T-helper 22 cell (primary cell): ENCODE data around the gene COL10A1.
A peak's percentile ranks its signal among the peaks of the same experiment; 100 is the strongest.
"Not testable (repeated sequence)": the region's sequence is repeated elsewhere in the genome, so short reads cannot be mapped to it uniquely, and the experiment has no call there.

Experiments used
- DNase-seq: peaks from one replicate; pipeline ENCODE4 v3.0.0-alpha.2; 2020; ENCODE audit warnings: low read depth

Gene COL10A1

DNA sequence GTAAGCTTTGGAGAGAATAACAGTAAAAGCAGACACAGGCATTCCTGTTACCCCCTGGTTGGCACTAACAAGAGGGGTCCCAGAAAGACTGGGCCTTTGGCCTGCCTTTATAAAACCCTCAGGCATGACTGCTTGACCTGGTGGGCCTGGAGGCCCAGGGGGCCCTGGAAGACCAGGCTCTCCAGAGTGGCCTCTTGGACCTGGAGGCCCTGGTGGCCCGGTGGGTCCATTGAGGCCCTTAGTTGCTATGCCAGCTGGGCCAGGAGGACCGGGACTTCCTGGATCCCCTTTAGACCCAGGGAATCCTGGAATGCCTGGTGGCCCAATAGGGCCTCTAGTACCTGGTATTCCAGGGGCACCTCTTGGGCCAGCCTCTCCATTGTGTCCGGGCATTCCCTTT lies 5.5 kb downstream of the COL10A1 start:
- DNase-seq, result no peak

DNA sequence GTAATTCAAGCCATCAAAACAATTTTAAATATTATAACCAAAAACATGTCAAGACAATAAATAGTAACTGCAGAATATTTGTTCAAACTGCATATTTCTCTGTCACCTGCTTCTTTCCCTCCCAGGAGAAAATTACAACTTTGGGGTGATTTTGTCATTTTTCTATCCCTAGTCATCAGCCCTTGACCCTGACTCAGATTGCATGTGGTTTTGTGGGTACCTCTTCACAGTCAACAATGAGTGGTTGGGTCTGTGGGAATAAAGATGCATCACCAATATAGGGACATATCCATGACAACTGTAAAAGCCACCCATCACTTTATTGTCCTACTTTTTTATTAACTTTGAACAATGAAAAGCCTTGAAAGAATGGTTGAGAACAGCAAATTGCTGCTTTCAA lies 7.3 kb downstream of the COL10A1 start:
- no peak for DNase-seq

DNA sequence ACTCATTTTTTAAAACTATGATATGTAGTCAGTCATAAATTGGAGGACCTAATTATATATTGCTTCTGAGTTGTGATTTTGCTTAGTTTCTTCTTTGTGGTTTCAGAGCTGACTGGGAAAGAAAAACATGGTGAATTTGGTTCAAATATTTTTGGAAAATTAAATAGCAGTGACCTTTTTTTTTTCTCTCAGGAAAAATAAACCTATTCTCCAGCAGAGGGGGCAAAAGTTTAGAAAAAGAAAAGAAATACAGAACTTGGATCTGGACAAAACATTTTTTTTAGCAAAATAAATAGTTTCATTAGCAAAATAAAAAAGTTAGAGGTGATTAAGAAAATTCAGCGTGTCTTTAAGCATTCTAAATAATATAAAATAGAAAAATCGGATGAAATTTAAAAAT lies 10.2 kb downstream of the COL10A1 start:
- DNase-seq, result no peak

DNA sequence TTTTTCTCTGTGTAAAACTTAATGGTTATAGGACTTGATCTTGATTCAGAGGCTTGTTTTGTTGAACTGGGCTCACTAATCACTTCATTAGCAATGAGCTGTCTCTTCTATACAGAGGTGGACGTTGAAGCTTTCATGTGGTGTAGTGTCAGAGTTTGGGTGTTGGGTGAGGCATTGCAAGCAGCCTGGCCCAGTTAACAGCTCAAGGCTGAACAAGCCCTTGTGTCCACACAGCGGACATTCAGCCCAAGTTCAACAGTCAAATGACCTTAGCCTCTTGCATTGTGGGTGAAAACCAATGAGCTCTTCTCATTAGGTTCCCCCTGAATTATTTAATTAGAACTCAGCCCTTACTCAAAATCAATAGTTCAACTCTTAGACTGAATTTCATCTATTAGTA lies 12.5 kb downstream of the COL10A1 start:
- no peak for DNase-seq

GRCh38 chr6:116111552-116112528 lies 14.1 kb downstream of the COL10A1 start:
- DNase-seq, result no peak

DNA sequence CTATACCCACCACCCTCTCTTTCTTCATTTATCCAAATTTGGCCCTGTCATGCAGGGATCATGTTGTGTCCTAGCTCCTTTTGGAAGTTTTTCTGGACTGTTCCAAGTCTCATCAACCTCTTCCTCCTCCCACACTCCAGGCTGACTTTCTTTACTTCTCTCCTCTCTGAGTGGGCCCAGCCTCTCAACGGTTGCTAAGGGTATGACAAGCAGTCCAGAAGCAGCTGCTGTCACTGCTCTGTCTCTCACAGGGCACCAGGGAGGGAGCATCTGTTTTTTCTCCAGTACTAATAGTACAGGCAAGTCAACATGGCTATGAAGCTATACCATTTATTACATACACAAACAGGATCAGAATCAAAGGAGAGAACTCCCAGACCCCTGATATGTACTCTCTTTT lies 17.1 kb downstream of the COL10A1 start:
- no peak for DNase-seq

DNA sequence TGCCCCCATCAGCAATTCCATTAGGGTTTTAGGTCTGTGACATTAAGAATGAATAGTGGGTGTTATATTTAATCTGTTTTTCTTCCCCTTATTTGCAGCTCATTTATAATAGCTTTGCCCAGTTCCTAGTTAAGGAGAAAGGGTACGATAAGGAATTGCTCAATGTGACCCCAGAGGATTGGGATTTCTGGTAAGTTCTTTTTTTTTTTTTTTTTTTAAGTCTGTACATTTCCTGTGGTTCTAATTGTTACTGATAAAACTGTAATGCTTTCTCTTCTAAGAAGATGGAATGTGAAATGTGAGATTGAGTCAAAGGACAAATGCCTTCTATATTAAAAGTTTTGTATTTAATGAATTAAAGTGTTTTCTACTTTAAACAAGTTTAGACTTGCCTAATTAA lies 19.8 kb downstream of the COL10A1 start:
- no peak for DNase-seq

- DNase-seq, result no peak
Observed at GRCh38 chr6:116105247-116105646, 20.7 kb downstream of the COL10A1 start.

DNA sequence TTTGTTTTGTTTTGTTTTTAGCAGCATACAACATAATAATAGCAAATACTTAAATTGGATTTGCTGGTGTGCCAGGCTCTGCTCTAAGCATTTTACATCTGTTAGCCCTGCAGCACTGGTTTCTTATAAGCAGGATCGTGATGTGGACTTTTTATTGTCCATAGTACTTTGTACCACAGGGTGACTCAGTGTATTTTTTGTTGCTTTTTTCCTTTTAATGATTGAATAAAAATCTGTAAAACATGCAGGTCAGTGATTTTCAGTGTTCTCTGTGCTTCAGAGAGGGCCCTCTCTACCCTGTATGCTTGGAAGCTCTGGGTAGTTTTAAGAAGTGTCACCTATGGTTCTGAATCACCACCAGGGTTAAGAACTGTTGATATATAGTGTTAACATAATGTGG lies 21.3 kb downstream of the COL10A1 start:
- no peak for DNase-seq

- no peak for DNase-seq
Observed at GRCh38 chr6:116102873-116103272, 23.1 kb downstream of the COL10A1 start.

GRCh38 chr6:116101790-116102189 lies 24.1 kb downstream of the COL10A1 start:
- no peak for DNase-seq

DNA sequence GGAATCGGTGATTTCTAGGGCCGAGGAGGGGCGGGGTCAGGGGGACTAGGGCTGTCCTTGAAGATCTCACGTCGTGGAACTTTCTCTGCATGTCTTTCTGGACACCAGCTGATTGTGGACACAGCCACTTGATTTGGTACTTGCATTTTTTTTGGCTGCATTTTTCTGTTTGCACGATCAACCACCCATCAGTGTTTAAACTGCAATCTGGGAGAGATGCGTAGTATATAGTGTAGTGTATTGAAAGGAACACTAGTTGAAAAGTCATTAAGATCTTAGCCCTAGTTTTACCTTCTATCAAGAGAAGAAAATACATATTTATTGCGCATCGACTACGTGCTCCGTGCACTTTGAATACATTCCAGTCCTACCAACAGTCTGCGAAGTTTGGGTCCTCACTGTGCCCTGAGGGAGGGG lies 24.6 kb downstream of the COL10A1 start:
- DNase-seq, result no peak

DNA sequence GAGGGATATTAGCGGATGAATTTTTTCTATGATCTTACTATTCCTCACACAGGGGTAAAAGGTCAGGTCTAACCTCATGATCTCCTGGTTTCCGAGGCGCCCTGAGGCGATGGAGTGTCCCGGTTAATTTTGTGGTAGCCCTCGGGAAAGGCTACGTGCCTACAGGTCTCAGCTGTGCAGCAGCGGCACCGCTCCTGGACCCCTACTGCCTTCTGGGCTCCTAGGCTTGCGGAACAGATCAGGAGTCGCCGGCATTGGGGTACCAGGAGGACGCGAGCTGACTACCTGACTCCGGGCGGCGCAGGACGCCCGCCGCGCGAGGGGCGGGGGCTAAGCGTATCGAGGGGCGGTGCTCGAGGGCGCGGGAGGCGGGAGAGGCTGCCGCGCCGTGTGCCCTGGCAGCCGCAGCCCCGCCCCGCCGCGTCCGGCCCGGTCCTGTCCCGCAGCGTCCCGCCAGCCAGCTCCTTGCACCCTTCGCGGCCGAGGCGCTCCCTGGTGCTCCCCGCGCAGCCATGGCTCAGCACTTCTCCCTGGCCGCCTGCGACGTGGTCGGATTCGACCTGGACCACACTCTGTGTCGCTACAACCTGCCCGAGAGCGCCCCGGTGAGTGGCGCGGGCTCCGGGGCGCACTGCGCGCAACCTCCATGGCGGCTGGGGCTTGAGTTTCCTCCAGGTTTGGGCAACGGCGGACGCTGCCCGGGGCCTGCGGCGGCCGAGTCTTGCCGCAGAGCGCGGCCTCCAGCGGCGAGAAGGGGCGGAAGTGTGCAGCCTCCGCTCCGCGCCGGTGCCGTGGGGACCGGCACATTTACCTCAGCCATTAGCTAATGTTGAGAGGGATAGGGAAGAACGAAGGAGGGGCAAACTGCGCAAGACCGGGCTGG lies 25.3 kb downstream of the COL10A1 start, which contains the start of gene NT5DC1:
TSS of gene NT5DC1 (plus strand) at position 435 of the 883 bp plus-strand sequence. CDS start at position 513, 78 bp downstream.
- peak; percentile 71 for DNase-seq

GRCh38 chr6:116099036-116099435 lies 26.9 kb downstream of the COL10A1 start:
- DNase-seq, result no peak

DNA sequence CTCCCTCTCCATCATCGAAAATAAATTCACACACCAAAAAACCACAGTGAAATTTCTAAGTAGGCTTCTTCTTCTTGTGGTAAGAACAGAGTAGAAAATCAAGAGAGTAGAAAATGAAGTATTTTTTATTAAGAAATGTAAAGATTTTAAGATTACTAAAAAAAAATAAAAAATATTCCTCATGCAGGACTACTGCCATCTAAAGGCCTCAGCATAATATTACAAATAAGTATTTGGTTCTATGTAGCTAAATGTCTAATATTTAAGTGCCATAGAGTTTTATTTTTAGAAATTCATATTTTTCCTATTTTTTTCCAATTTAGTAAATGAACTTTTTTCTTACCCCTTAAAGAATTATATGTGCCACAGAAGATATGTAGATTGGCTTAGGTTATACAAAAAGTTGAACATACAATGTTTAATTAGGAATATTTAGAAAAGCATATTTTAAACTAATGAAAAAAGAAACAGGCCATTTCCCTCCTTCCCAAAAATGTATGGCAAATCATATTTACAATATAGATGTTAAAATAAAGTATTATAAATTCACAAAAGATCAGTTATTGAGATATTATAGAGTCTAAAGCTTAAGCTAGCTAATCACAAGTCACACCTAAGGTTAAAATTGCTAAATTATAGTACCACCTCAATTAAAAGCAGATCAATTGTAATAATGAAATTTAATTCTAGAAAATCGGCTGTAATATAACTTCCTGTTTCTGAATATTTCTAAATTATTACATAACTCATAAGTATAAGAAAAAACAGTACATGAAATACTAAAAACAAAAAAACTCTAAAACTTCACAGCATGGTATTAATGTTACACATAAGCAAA lies 28.7 kb downstream of the COL10A1 start:
- no peak for DNase-seq

DNA sequence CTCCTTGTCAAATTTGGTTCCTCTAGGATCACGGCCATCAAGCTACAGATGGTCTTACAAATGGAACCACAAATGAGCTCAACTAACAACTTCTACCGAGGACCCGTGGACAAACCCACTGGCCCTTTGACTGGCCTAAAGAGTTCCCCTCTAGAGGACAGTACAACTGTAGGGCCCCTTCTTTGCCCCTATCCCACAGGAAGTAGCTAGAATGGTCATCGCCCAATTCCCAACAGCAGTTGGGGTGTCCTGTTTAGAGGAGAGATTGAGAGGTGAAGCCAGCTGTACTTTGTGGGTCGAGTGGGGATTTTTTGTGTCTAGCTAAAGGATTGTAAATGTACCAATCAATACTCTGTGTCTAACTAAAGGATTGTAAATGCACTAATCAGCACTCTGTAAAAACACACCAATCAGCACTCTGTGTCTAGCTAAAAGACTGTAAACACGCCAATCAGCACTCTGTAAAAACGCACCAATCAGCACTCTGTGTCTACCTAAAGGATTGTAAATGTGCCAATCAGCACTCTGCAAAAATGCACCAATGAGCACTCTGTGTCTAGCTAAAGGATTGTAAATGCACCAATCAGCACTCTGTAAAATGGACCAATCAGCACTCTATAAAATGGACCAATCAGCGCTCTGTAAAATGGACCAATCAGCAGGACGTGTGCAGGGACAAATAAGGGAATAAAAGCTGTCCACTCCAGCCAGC lies 29.7 kb downstream of the COL10A1 start:
- DNase-seq, result not testable (repeated sequence)

GRCh38 chr6:116094041-116094440 lies 31.9 kb downstream of the COL10A1 start:
- no peak for DNase-seq

- no peak for DNase-seq
Observed at GRCh38 chr6:116090251-116090650, 35.7 kb downstream of the COL10A1 start.

- DNase-seq, result no peak
Observed at GRCh38 chr6:116088946-116089345, 37.0 kb downstream of the COL10A1 start.

GRCh38 chr6:116087437-116088027 lies 38.4 kb downstream of the COL10A1 start:
- no peak for DNase-seq

DNA sequence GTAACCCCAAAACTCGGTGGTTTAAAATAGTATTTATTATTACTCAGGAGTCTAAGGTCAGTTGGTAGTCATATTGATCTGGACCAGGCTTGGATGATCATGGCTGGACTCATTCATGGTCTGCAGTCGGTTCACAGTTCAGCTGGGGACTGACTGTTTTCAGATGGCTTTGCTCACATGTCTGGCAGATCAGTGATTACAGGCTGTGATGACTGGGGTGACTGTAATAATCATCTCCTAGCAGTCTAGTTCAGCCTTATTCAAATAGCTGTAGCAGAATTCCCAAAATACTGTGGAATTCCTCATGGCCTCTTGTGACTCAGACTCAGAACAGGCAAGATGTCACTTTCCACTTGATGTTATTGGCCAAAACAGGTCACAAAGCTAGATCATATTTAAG lies 41.6 kb downstream of the COL10A1 start:
- no peak for DNase-seq
